RWPE1 (cell line): ENCODE data around the gene FIGN.

ENCODE experiments used
- CTCF ChIA-PET: fragments of 350-600 bp; sonication (Branson Sonifier 250); formaldehyde crosslinking; extraction: SDS; loops from one replicate; lab custom pipeline; 2021; lab: Yijun Ruan, JAX
- POLR2A ChIA-PET: fragments of 400-600 bp; formaldehyde crosslinking; extraction: SDS; loops from one replicate; lab custom pipeline; 2020; ENCODE audit warnings: antibody characterized with exemption; ENCODE audit not compliant: low non-redundant PET; lab: Yijun Ruan, JAX
- DNase-seq: peaks from one replicate; pipeline ENCODE4 v3.0.0; 2012; ENCODE audit warnings: low spot score
- H3K27ac ChIP-seq: fragments of 450-650 bp; 2 replicates; pipeline ENCODE4 v1.5.1; 2017
- TF ChIP-seq, protein P1 (sequence below): fragments of 450-650 bp; conservative IDR thresholded peaks from 2 replicates; pipeline ENCODE4 v1.5.1; 2017; ENCODE audit warnings: low read depth, mild to moderate bottlenecking

FIGN gene

GRCh38 chr2:163573652-163574051 is 162.2 kb downstream of the FIGN start:
- POLR2A ChIA-PET, result no interaction called here

GRCh38 chr2:163572850-163573249 is 163.0 kb downstream of the FIGN start:
- TF ChIP-seq, protein P1, sequence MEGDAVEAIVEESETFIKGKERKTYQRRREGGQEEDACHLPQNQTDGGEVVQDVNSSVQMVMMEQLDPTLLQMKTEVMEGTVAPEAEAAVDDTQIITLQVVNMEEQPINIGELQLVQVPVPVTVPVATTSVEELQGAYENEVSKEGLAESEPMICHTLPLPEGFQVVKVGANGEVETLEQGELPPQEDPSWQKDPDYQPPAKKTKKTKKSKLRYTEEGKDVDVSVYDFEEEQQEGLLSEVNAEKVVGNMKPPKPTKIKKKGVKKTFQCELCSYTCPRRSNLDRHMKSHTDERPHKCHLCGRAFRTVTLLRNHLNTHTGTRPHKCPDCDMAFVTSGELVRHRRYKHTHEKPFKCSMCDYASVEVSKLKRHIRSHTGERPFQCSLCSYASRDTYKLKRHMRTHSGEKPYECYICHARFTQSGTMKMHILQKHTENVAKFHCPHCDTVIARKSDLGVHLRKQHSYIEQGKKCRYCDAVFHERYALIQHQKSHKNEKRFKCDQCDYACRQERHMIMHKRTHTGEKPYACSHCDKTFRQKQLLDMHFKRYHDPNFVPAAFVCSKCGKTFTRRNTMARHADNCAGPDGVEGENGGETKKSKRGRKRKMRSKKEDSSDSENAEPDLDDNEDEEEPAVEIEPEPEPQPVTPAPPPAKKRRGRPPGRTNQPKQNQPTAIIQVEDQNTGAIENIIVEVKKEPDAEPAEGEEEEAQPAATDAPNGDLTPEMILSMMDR, result no peak
- POLR2A ChIA-PET, result no interaction called here
- no peak overlapping the region for H3K27ac ChIP-seq
- CTCF ChIA-PET, result no interaction called here
- DNase-seq, result no peak

More at GRCh38 chr2:163573652-163574051, 162.2 kb downstream of the FIGN start:
- CTCF ChIA-PET, result no interaction called here
- TF ChIP-seq, protein P1, result no peak
- no peak overlapping the region for H3K27ac ChIP-seq
- DNase-seq, result no peak

DNA sequence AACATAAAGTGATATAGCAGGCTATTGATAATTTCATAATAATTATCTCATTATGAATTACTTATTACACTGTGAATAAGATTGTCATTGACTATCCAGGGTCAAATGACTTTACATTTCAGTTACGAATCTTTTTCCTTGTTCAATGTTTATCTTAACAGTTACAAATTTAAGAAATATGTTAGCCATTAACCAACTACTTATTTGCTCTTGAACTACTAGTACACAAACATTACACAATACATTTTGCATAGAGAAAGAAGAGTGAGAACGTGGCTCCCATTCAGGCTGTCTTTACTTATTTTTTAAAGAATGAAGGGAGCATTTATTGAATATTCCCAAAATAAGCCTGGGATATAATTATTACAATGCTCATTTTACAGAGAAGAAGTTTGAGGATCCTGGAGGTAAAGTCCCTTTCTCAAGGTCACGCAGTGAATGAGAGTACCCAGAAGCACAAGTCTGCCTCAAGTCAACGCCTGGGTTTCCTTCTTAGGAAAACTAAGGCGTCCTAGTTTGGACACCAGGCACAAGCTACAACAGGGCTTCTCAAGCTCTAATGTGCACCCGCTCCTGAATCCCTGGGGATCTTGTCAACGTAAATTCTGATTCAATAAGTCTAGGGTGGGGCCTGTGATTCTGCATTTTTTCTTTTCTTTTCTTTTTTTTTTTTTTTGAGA is 164.2 kb downstream of the FIGN start:
- H3K27ac ChIP-seq, result no peak overlapping the region
- POLR2A ChIA-PET, result no interaction called here

DNA sequence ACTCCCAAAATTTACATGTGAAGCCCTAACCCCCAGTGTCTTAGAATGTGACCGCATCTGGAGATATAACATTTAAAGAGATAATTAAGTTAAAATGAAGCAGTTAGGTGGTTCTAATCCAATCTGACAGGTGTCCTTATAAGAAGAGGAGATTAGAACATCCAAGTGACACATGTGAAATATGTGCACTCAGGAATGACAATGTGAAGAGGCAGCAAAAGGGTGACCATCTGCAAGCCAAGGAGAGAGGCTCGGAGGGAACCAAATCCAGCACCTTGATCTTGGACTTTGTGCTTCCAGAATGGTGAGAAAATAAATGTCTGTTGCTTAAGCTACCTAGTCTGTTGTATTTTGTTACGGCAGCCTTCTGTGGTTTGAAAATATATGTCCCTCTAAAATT is 165.4 kb downstream of the FIGN start:
- POLR2A ChIA-PET, result no interaction called here
- no peak for DNase-seq
- no peak overlapping the region for H3K27ac ChIP-seq
- TF ChIP-seq, protein P1, result no peak
- CTCF ChIA-PET, result no interaction called here

More for the DNA sequence above, 164.2 kb downstream of the FIGN start:
- CTCF ChIA-PET, result no interaction called here
- TF ChIP-seq, protein P1, result no peak
- DNase-seq, result no peak

DNA sequence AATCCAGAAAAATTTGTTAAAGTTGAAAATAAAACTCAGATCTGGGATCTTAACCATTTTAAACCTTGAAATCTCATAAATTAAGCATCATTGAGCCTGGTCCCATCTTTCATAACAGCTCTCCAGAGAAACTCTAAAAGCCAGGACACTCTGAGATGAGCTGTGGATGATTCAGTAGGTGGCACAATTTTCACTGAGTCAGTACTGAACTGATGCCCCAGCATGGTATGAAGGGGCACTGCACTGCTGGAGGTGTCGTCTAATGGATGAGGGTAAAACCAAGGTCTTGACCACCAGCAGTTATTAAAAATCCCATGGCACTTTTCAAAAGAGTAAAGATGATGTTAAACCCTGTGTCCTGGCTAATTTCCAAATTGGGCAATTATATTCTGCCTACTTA is 170.6 kb downstream of the FIGN start:
- CTCF ChIA-PET, result interaction anchor here (0.6 to 1.0 kb wide), 2 partner anchors 19 to 333 kb away, joined by 3 to 5 read pairs; no protein-coding TSS in a partner anchor

DNA sequence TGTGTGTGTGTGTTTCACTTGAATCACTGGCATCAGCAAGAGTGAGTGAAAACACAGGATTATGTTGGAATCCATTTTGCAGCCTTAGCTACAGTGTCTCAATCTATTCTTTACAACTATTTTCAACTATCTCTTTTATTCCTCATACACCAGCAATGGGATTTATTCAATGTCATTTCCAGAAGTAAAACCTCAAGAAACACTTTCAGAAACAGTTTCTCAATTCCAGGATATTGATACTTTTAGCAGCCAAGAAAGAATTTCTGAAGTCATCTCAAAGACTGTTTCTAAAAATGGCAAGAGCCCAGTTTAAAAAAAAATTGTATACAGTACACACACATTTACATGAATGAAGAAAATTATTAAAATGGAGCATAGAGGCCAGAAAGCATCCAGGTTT is 171.6 kb downstream of the FIGN start:
- no peak for DNase-seq
- TF ChIP-seq, protein P1, result no peak
- H3K27ac ChIP-seq, result no peak overlapping the region
- POLR2A ChIA-PET, result no interaction called here
- CTCF ChIA-PET, result interaction anchor here (0.6 kb wide), 1 partner anchor 284 kb away, joined by 5 read pairs; no protein-coding TSS in a partner anchor

More for the DNA sequence above, 170.6 kb downstream of the FIGN start:
- TF ChIP-seq, protein P1, result no peak
- H3K27ac ChIP-seq, result no peak overlapping the region
- POLR2A ChIA-PET, result no interaction called here
- no peak for DNase-seq
